HTR-8/SVneo (cell line): ENCODE measurements around the gene KCNMB2.
"Not testable (repeated sequence)": the region's sequence is repeated elsewhere in the genome, so short reads cannot be mapped to it uniquely, and the experiment has no call there.

Experiments used
- DNase-seq: peaks from one replicate; pipeline ENCODE4 v3.0.0; 2011; ENCODE audit warnings: low spot score, mixed read lengths; ENCODE audit not compliant: insufficient read length
- FAIRE-seq: peaks from 2 replicates; lab custom pipeline; 2011; peaks lifted over from hg19 to GRCh38; lab: Jason Lieb, UNC

The KCNMB2 gene

DNA sequence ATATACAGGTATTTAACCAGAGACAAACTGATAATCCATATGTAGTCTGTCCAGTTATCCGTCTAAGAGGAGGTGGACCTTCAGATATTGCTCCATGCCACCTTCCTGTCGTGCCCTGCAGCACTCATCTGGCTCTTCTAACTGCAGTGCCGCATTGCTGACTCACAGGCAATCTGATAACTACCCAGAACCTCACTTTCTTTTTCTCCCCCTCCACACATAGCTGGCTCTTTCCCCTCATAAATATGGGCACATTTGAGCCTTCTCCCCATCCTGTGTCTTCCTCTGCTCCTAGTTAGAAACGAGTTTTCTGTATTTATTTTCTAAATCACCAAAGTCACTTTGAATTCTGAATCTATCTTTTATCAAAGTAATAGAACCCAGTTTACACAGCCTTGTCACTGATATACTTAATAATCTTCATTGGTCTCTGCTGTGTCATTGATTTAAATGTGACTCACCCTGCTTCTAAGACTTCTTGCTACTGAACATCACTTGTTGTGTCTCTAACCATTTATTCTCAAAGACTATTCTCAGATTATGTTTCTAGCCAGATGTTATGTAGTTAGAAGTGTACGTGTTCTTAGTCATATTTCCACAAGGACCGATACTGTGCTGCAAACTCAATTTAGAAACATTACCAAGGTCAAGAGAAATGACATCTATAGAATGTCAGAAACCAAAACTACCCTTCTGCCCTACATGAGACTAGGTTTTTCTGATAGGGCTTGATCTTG, 17.4 kb upstream of the KCNMB2 start:
- DNase-seq, result no peak
- no peak for FAIRE-seq

GRCh38 chr3:178519701-178520100, 16.5 kb upstream of the KCNMB2 start:
- FAIRE-seq, result no peak
- DNase-seq, result no peak

DNA sequence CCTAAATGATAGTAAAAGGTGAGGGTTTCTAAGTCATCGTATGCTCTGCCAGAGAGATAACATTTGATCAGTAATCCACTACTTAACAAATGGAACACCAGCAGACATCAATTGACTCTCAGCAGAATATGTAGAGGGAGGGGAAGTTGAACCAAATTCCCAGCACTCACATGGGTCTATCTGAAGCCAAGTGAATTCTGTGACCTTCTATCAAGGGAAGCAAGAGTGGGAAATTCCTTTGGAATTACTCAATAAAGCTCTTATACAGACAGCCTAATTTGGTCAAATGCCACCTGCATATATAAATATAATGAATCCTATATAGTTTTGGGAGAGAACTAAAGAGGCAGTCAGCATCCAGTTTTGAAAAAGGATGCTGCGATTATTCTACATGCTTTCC, 15.8 kb upstream of the KCNMB2 start:
- DNase-seq (no peak), FAIRE-seq (no peak)

DNA sequence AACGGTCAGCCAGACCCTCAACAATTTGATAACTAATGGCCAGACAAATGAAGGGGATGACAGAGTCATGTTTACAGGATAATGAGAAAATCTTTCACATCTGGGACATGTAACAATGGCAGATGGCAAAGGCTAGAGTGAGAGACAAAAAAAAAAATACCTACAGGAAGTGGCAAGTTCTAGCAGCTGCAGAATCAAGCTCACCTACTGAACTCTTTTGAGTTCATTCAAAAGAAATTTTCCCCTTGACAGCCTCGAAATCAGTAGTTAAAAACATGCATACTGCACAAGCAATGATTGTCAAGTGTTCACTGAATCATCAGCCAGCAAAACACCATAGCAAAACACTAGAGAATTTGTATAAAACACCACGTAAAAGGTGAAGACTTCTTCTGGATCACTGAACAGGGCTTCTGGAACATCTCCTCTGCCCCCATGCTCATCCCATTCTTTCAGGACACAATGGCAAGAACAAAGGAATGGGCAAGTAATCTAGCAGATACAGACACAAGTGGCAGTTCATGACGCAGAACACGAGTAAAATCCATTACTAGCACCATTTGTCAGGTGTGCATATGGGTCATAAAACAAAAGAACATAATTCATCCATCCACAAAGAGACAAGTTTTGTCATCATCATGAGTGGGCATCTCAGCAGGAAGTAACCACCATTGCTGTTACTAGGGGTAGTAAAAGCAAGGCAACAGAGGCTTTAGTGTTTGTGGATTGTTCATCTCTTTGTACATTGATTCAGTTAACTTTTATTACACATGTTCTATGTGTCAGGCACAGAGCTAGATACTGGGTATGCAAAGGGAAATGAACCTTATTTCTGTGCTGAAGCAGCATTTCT, 13.8 kb upstream of the KCNMB2 start:
- FAIRE-seq (no peak), DNase-seq (no peak)

GRCh38 chr3:178525251-178525650, 11.0 kb upstream of the KCNMB2 start:
- FAIRE-seq (no peak), DNase-seq (no peak)

- FAIRE-seq (no peak), DNase-seq (no peak)
Measured at GRCh38 chr3:178526291-178526690, 9.9 kb upstream of the KCNMB2 start.

GRCh38 chr3:178527981-178528380, 8.3 kb upstream of the KCNMB2 start:
- no peak for FAIRE-seq
- no peak for DNase-seq

GRCh38 chr3:178529606-178530225, 6.5 kb upstream of the KCNMB2 start:
- DNase-seq, result no peak
- no peak for FAIRE-seq

DNA sequence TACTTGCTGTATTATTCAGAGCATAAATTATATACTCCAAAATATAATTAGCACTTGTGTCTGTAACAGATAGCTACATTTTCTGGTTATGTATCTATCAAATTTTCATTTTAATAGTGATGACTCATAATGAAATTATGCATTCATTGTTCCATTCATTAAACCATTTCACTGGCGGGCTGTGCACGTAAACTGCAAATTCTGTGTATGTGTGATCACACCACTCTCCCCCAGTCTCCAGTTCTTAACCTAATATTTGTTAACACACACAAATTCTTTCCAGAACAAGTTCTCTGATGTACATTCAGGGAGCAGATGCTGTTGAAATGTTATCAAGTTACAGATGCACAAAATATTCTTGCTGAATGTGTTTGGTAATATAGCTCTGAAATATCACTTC, 3.8 kb upstream of the KCNMB2 start:
- FAIRE-seq, result no peak

DNA sequence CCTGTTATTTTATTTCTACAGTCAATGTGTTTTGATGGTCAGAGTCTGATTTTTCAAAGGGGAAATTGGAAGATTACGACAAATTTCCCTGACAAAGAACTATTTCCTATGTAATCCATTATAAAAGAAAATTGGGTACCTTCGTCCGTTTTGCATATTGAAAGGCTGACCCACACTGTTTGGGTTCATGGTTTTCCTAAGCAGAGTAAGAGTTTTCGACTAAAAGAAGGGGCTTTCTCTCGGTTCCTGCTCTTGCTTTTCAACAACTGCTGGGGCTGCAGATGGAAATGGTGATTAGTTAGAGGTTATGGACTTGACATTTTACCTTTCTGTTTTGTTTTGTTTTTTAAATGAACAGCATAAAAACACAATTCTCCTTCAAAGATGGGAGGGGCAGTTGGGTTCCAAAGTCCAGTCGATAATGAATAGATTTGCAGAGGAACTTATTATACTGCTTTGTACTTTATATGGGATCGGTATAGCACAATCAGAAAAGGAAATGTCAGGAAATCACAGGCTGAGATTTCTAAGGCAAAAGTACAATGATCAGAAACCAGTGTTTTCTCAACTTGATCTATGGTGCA, 978 bp downstream of the KCNMB2 start:
- DNase-seq (no peak), FAIRE-seq (no peak)

More for the DNA sequence above, 3.8 kb upstream of the KCNMB2 start:
- DNase-seq, result no peak

DNA sequence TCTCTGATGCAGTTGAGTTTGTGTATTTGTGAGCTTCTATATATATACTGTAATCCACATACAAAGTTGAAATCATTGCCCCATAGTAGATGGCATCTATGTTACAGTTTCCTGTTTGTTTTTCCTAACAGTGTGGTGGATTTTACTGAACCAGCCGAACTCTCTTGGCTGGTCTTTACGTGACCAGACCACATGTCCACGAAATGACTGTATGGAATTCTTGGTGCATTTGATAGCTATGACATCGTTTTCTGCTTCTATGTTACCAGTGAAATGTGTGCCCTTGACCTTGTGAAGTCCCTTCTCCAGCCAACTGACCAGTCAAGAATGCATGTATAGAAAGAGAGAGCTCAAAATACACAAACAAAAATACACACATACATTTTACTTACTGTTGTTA, 1.8 kb downstream of the KCNMB2 start:
- FAIRE-seq (no peak), DNase-seq (no peak)

DNA sequence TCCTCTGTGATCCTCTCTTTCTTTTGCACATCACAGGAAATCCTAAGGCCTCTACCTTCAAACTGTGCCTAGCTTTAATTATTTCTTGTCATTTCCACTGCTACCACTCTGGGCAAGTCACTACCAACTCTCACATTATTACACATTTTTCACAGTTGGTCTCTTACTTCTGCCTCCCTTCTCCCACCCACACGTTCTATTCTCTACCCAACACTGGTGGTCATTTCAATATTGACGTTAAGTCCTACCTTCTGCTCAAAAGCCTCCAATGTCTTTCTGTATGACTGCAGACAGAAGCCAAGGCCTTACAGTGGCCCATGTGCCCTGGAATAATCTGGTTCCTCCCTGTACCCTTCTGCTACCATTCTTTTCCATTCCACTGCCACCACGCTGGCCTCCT, 3.9 kb downstream of the KCNMB2 start:
- no peak for DNase-seq
- no peak for FAIRE-seq

DNA sequence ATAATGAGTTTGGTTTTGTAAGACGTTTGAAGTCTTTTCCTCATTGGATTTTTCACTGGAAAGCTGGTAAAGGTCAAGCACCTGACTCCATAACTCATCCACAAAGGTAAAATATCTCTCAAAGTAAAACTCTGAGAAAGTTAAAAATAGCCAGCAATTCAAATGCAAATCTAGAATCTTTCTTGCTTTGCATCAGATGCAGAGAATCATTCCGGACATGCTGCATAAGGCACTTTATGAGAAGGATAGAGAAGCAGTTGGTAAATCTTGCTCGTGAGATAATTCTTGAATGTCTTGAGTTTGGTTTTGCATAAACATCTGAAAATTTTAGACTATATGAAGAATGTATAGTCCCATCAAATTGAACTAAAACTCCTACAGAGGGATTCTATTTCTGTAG, 9.1 kb downstream of the KCNMB2 start:
- FAIRE-seq (no peak), DNase-seq (no peak)

DNA sequence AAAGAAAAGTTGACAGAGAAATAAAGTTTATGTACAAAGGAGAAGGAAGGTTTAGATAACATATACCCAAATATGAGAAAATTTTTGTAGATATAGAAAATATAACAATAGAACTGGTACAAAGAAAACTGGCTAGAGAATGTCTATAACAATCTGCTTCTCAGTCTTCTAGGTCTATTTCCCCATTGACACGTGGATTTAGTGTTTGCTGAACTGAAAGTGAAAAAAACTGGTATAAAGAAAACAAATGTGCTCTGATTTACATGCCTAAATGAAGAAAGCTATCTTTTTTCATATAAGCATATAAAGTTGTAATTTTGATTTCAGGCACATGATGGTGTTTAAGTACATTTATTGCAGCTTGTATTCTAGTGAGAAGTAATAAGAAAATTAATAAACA, 9.8 kb downstream of the KCNMB2 start:
- no peak for FAIRE-seq
- DNase-seq, result no peak

DNA sequence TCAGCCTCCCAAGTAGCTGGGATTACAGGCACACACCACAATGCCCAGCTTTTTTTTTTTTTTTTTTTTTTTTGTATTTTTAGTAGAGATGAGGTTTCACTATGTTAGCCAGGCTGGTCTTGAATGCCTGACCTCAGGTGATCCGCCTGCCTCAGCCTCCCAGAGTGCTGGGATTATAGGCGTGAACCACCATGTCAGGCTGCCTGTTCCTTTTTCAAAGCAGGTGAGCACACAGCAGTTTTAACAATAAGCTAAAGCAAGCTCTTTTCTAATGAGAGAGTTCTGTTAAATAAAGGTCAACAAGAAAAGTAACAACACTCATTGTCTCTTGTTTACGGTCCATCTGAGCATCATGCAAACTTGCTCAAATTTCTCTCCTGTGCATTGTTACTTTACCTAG, 13.2 kb downstream of the KCNMB2 start:
- not testable (repeated sequence) for FAIRE-seq, DNase-seq

DNA sequence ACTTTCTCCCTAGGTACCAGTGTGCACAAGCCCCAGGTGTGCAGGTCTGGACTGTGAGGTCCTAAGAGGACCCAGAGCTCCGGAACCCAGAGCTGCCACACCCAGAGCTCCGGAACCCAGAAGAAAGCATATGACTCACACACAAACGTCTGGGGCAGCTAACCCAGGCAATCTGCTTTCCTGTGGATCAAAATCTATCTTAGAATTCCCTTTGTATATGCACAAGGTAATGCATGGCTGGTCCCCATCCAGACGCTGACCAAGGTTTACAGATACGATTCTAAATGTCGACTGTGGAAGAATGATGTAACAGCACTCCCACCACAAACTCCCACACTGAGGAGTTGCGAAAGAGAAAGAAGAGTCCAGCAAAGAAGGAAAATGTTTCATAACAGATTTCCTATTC, 15.7 kb downstream of the KCNMB2 start:
- DNase-seq, result no peak
- no peak for FAIRE-seq

DNA sequence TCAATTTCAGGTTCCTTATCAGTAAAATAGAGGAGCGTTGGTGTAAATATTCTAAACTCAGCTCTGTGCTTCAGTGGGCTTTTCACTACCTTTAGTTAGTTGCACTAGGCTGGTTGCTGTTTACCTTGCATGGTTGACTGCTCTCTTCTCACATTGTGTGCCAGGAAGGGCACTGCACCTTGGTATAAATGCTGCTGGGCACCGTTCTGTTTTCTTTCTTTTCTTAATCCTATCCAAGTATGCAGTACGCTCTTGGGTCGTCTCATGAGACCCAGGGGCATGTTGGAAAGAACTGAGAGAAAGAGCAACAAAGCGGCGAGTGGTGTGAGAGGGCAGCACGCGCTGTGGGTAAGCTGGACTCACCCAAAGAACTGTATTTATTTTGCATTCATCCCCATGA, 22.4 kb downstream of the KCNMB2 start:
- FAIRE-seq (no peak), DNase-seq (no peak)

GRCh38 chr3:178560759-178561158, 24.5 kb downstream of the KCNMB2 start:
- no peak for FAIRE-seq

DNA sequence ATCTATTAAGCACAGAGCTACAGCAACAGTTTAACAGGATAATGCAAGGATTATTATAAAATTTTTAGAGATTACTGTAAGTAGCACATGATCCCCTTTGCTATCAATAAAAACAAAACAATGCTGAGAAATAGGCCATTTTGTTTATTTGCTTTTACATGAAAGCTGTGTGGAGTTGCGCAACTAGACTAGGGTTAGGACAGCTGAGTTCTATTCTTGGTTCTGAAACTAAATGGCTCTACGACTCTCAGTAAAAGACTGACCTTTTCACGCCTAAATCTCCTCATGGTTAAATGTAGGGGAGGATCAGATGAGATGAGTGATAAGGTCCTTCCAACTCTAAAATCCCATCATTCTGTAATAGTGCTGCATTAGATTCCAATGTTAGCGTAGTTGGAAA, 25.0 kb downstream of the KCNMB2 start:
- no peak for FAIRE-seq

More at GRCh38 chr3:178560759-178561158, 24.5 kb downstream of the KCNMB2 start:
- DNase-seq, result no peak

GRCh38 chr3:178562143-178562946, 26.1 kb downstream of the KCNMB2 start:
- FAIRE-seq, result no peak
- no peak for DNase-seq

More for the DNA sequence above, 25.0 kb downstream of the KCNMB2 start:
- no peak for DNase-seq
